Subcutaneous abdominal adipose tissue (tissue), 5 donors: Measurements from ENCODE around the gene KIFAP3.
"Not testable (repeated sequence)": the region's sequence is repeated elsewhere in the genome, so short reads cannot be mapped to it uniquely, and the experiment has no call there.

ENCODE experiments used
- H3K27ac ChIP-seq: one replicate; pipeline ENCODE4 v1.7.0; 2013; ENCODE audit warnings: low read depth, mild to moderate bottlenecking, inconsistent platforms, low read length, moderate library complexity
- H3K27me3 ChIP-seq, 5 donors: one replicate each; pipeline ENCODE4 v1.7.0; 2013; ENCODE audit warnings: low read length in 5 of 5, inconsistent platforms in 1 of 5; ENCODE audit not compliant: control insufficient read depth in 5 of 5, insufficient read depth in 4 of 5
- H3K36me3 ChIP-seq, 5 donors: one replicate each; pipeline ENCODE4 v1.7.0; 2013; ENCODE audit warnings: low read length in 5 of 5; ENCODE audit not compliant: control insufficient read depth in 5 of 5, insufficient read depth in 5 of 5
- H3K4me1 ChIP-seq, 5 donors: one replicate each; pipeline ENCODE4 v1.7.0; 2013; ENCODE audit warnings: low read length in 5 of 5, mild to moderate bottlenecking in 3 of 5, moderate library complexity in 1 of 5; ENCODE audit not compliant: control insufficient read depth in 5 of 5, insufficient read depth in 5 of 5
- H3K4me3 ChIP-seq, 5 donors: one replicate each; pipeline ENCODE4 v1.7.0; 2013; ENCODE audit warnings: low read length in 5 of 5, low read depth in 1 of 5
- H3K9ac ChIP-seq, 5 donors: one replicate each; pipeline ENCODE4 v1.7.0; 2013; ENCODE audit warnings: low read length in 5 of 5, mild to moderate bottlenecking in 4 of 5, moderate library complexity in 3 of 5
- H3K9me3 ChIP-seq, 5 donors: one replicate each; pipeline ENCODE4 v1.7.0; 2013; ENCODE audit warnings: low read length in 5 of 5; ENCODE audit not compliant: control insufficient read depth in 5 of 5
- donor health status: healthy.
- donor health status: healthy.
- donor health status: healthy.
- donor health status: healthy.
- donor health status: healthy.

Gene KIFAP3

GRCh38 chr1:170064821-170065220 lies 9.7 kb downstream of the KIFAP3 start:
- Histone ChIP-seq H3K27me3 (no peaks in the 10 kb centered on the region), H3K4me3 (no peak overlapping the region), H3K9me3 (no peaks in the 10 kb centered on the region), H3K9ac (no peak overlapping the region), H3K4me1 (peaks cover 0 to 4% (median 0%) of the 10 kb centered on the region in 5 donors), H3K27ac (no peak overlapping the region), H3K36me3 (no peaks in the 10 kb centered on the region)

DNA sequence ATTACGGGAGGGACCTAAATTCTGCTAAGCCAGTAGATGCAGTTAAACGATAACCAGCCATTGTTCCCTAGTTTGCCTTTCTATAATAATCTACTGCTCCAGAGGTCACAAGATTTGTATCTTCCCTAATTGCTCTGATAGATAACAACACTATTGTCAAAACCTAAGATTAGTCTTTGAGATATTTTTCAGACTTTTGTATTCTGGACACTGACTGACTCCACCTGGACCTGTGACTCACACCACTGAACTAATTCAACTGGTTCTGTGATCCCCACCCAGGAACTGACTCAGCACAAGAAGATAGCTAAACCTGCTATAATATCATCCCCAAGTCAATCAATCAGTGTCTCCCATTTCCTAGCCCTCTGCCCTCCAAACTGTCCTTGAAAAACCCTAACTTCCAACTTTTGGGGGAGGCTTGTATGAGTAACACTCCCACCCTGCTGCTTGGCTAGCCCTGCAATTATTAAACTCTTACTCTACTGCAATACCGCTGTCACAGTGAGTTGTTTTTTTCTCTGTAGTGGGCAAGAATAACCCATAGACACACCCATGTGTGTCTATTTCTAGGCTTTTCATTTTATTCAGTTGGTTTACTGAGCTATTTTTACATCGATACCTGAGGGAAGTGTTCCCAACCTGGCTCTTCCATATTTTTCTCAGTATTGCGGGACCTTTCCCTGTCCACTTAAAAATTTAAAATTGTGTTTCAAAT lies 11.2 kb downstream of the KIFAP3 start:
- Histone ChIP-seq H3K36me3 (no peaks in the 10 kb centered on the region), H3K4me1 (peaks cover 0 to 4% (median 0%) of the 10 kb centered on the region in 5 donors), H3K9me3 (no peaks in the 10 kb centered on the region), H3K27me3 (no peaks in the 10 kb centered on the region), H3K27ac (no peak overlapping the region), H3K4me3 (no peak overlapping the region), H3K9ac (no peak overlapping the region)

- not testable (repeated sequence) for H3K9me3 ChIP-seq, H3K4me3 ChIP-seq, H3K4me1 ChIP-seq, H3K36me3 ChIP-seq, H3K27me3 ChIP-seq, H3K27ac ChIP-seq, H3K9ac ChIP-seq
Observed at GRCh38 chr1:170061676-170062075, 12.8 kb downstream of the KIFAP3 start.

DNA sequence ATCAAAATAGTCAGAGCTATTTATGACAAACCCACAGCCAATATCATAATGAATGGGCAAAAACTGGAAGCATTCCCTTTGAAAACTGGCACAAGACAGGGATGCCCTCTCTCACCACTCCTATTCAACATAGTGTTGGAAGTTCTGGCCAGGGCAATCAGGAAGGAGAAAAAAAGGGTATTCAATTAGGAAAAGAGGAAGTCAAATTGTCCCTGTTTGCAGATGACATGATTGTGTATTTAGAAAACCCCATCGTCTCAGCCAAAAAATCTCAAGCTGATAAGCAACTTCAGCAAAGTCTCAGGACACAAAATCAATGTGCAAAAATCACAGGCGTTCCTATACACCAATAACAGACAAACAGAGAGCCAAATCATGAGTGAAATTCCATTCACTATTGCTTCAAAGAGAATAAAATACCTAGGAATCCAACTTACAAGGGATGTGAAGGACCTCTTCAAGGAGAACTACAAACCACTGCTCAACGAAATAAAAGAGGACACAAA lies 14.4 kb downstream of the KIFAP3 start:
- H3K9ac ChIP-seq, H3K9me3 ChIP-seq, H3K27me3 ChIP-seq, H3K4me1 ChIP-seq, H3K27ac ChIP-seq, H3K4me3 ChIP-seq, H3K36me3 ChIP-seq: not testable (repeated sequence)

DNA sequence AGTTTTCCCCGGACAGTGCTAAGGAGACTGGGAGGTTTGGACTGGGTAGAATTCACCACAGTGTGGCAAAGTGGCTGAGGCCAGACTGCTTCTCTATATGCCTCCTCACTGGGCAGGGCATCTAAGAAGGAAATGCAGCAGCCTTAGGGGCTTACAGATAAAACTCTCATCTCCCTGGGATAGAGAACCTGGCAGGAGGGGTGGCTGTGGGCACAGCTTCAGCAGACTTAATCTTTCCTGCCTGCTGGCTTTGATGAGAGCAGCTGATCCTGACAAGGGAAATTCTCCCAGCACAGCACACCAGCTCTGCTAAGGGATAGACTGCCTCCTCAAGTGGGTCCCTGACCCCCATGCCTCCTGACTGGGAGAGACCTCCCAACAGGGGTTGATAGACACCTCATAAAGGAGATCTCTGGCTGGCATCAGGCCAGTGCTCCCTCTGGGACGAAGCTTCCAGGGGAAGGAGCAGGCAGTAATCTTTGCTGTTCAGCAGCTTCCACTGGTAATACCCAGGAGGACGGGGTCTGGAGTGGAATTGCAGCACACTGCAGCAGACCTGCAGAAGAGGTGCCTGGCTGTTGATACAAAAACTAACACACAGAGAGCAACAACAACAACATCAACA lies 25.2 kb downstream of the KIFAP3 start:
- Histone ChIP-seq H3K27me3 (no peaks in the 10 kb centered on the region), H3K4me1 (peaks cover 0 to 5% (median 2%) of the 10 kb centered on the region in 5 donors), H3K27ac (no peak overlapping the region), H3K9ac (no peak overlapping the region), H3K4me3 (no peak overlapping the region), H3K9me3 (no peaks in the 10 kb centered on the region), H3K36me3 (peaks cover 11 to 25% (median 14%) of the 10 kb centered on the region in 5 donors)

DNA sequence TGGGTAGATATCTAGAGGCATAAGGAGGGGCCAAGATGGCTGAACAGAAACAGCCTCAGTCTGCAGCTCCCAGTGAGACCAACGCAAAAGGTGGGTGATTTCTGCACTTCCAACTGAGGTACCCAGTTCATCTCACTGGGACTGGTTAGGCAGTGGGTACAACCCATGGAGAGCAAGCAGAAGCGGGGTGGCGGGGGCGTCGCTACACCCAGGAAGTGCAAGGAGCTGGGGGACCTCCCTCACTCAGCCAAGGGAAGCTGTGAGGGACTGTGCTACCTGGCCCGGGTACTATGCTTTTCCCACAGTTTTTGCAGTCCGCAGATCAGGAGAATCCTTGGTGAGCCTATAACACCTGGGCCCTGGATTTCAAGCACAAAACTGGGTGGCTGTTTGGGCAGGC lies 26.0 kb downstream of the KIFAP3 start:
- Histone ChIP-seq H3K9me3 (no peaks in the 10 kb centered on the region), H3K4me1 (peaks cover 0 to 5% (median 2%) of the 10 kb centered on the region in 5 donors)

GRCh38 chr1:170044187-170044586 lies 30.3 kb downstream of the KIFAP3 start:
- H3K4me3 ChIP-seq, result no peak overlapping the region
- no peaks in the 10 kb centered on the region for H3K27me3 ChIP-seq
- H3K27ac ChIP-seq, result no peak overlapping the region
- peaks cover 19 to 31% (median 27%) of the 10 kb centered on the region in 5 donors for H3K36me3 ChIP-seq
- no peaks in the 10 kb centered on the region for H3K4me1 ChIP-seq
- no peak overlapping the region for H3K9ac ChIP-seq
- no peaks in the 10 kb centered on the region for H3K9me3 ChIP-seq

More for the DNA sequence above, 26.0 kb downstream of the KIFAP3 start:
- no peak overlapping the region for H3K4me3 ChIP-seq
- H3K27me3 ChIP-seq, result no peaks in the 10 kb centered on the region
- no peak overlapping the region for H3K9ac ChIP-seq
- peaks cover 12 to 25% (median 15%) of the 10 kb centered on the region in 5 donors for H3K36me3 ChIP-seq
- no peak overlapping the region for H3K27ac ChIP-seq

DNA sequence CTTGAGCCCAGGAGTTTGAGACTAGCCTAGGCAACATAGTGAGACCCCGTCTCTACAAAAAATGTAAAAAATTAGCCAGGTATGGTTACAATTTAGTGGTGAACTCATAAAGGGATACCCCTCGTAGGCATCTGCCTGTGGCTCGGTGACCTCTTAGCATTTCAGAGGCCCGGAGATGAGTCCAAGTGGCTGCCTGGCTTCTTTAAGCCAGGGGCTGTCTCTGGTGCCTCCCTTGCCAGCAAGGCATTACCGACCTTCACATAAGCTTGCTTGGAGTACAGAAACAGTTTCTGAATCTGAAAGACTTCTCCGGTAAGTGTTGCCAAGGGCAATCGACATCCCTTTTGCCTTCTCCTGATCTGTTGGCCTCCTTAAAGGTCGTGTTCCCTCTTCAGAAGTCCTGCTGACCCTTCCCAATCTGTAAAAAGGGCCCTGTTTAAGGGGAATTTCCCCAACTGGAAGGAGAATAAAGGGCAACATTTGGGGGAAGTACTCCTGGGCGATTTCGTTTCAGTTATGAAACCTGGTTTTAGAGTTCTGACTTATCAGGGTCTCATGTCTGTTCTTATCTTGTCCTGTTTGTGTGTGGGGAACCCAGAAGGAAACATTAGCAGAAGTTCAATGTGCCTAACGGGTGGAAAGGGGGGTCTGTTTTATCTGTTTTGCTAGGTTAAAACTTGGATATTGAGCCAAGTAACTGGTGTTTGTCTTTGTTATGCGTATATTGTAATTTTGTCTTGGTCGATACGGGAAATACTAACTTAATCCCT lies 32.9 kb downstream of the KIFAP3 start:
- no peak overlapping the region for H3K27ac ChIP-seq
- no peak overlapping the region for H3K4me3 ChIP-seq
- H3K4me1 ChIP-seq, result no peaks in the 10 kb centered on the region
- H3K27me3 ChIP-seq, result no peaks in the 10 kb centered on the region
- no peaks in the 10 kb centered on the region for H3K9me3 ChIP-seq
- H3K9ac ChIP-seq, result no peak overlapping the region
- H3K36me3 ChIP-seq, result peaks cover 18 to 32% (median 26%) of the 10 kb centered on the region in 5 donors

- Histone ChIP-seq H3K4me3 (no peak overlapping the region), H3K9me3 (peaks cover 0 to 7% (median under 1%) of the 10 kb centered on the region in 5 donors), H3K27me3 (no peaks in the 10 kb centered on the region), H3K9ac (no peak overlapping the region), H3K27ac (no peak overlapping the region), H3K4me1 (no peaks in the 10 kb centered on the region), H3K36me3 (peaks cover 3 to 22% (median 8%) of the 10 kb centered on the region in 5 donors)
Observed at GRCh38 chr1:170032531-170033280, 41.8 kb downstream of the KIFAP3 start.
